ENCODE results near the gene RSPO3.

Gene RSPO3

GRCh38 chr6:127186889-127187288 lies 68.4 kb downstream of the RSPO3 start:
- TF ChIP-seq CTCF (IDR thresholded peaks at IDR 0.05; ENCODE audit: low read depth, low read length): peak; percentile 50
- H3K4me3 ChIP-seq (ENCODE audit: low read depth, low read length): no peak overlapping the region

GRCh38 chr6:127188744-127189143 lies 70.3 kb downstream of the RSPO3 start:
- no peak for TF ChIP-seq CTCF (IDR thresholded peaks at IDR 0.05; ENCODE audit: low read depth, low read length)
- no peak overlapping the region for H3K4me3 ChIP-seq (ENCODE audit: low read depth, low read length)

- 0 out of 2 replicates have a peak, but pooled peaks have one; percentile 17 for TF ChIP-seq CTCF (IDR thresholded peaks at IDR 0.05; ENCODE audit: low read depth, low read length)
- no peak overlapping the region for H3K4me3 ChIP-seq (ENCODE audit: low read depth, low read length)
These were observed 72.1 kb downstream of the RSPO3 start for GRCh38 chr6:127190552-127190951.

GRCh38 chr6:127191716-127192115 lies 73.2 kb downstream of the RSPO3 start:
- H3K4me3 ChIP-seq (ENCODE audit: low read depth, low read length): no peak overlapping the region
- TF ChIP-seq CTCF (IDR thresholded peaks at IDR 0.05; ENCODE audit: low read depth, low read length): no peak

GRCh38 chr6:127192911-127193541 lies 74.6 kb downstream of the RSPO3 start:
- no peak for TF ChIP-seq CTCF (IDR thresholded peaks at IDR 0.05; ENCODE audit: low read depth, low read length)
- H3K4me3 ChIP-seq (ENCODE audit: low read depth, low read length): no peak overlapping the region

GRCh38 chr6:127195833-127196232 lies 77.4 kb downstream of the RSPO3 start:
- TF ChIP-seq CTCF (IDR thresholded peaks at IDR 0.05; ENCODE audit: low read depth, low read length): no peak
- H3K4me3 ChIP-seq (ENCODE audit: low read depth, low read length): no peak overlapping the region

GRCh38 chr6:127198549-127198948 lies 80.1 kb downstream of the RSPO3 start:
- TF ChIP-seq CTCF (IDR thresholded peaks at IDR 0.05; ENCODE audit: low read depth, low read length): no peak
- H3K4me3 ChIP-seq (ENCODE audit: low read depth, low read length): no peak overlapping the region

Data from WI38 (cell line).